ENCODE data around the gene KIF25.

DNA sequence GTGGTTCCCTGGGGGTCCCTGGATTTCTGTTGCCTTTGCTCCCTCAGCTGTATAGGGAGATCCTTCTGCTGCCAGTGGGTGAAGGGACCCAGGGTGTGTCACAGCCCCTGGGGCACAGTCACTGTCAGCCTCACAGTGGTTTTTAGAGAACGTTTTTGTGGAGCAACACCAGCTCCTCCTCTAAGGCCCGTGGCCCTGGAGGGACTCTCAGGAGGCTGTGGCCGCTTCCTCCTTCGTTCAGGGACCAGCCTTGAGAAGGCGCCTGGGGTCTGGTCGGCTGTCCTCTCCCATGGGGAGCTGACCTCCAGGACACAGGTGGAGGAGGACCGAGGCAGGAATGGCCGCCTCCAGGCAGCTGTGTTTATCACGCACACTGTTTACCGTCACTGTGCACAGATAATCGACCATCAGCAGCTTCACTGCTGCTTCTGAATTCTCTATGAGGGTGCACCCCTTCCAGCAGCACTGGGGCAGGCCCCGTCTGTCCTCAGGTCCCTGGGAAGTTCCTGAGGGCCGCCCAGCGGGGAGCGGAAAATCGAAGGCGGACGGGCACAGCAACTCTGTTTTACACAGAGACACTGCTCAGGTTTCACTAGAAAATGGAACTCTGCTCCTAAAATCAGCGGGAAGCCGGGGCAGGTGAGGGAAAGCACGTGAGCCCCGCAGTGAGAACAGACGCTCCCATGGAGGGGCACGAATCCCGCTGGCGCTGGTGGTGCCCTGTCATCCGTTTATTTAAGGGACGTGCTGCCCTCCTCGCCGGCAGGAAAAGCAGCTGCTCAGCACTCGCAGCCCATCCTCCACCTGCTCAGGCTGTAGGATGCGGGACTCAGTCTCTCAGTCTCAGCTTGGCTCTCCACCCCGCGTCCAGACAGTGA is 92.0 kb downstream of the KIF25 start:
- TF ChIP-seq CTCF (IDR thresholded peaks at IDR 0.05) (no peak), POLR2A (IDR thresholded peaks at IDR 0.05) (no peak)

Measured in uterus (tissue), 2 donors.